ENCODE measurements around the gene TTR. TPM values are rescaled to one million over a fixed set of nuclear protein-coding genes. Genes with fewer than 3 reads are reported as not detected.

TTR gene
- total RNA-seq (1 to 10 TPM in 3 of 9 donors, under 1 TPM in 1, not detected in 5; 0.25 to 1.6 (median 1.1) TPM), polyA plus RNA-seq (under 1 TPM in 2 of 3 donors, not detected in 1; 0.40 to 0.57 TPM)
- long read RNA-seq, donor 1, partial matches to known transcripts, result 0 of 3 reads
- long read RNA-seq, donor 1, other reads (novel, unspliced or antisense), result 0 of 3 reads
- long read RNA-seq, donor 2, transcript TTR-201 (4 exons, 957 nt), result major isoform, 6 of 6 reads
- long read RNA-seq, donor 2, partial matches to known transcripts, result 0 of 6 reads
- long read RNA-seq, donor 2, other reads (novel, unspliced or antisense), result 0 of 6 reads
- long read RNA-seq, donor 3, partial matches to known transcripts, result 0 of 3 reads
- long read RNA-seq, donor 3, other reads (novel, unspliced or antisense), result 0 of 3 reads
- long read RNA-seq, donor 4, result 0 reads
- long read RNA-seq, donor 5, result 0 reads
- long read RNA-seq, donor 6, partial matches to known transcripts, result 0 of 2 reads
- long read RNA-seq, donor 6, other reads (novel, unspliced or antisense), result 0 of 2 reads
- long read RNA-seq, donor 7, partial matches to known transcripts, result 0 of 2 reads
- long read RNA-seq, donor 7, other reads (novel, unspliced or antisense), result 0 of 2 reads
- long read RNA-seq, donor 8, transcript TTR-201 (4 exons, 957 nt), result major isoform, 83 of 235 reads
- long read RNA-seq, donor 8, transcript TTR-203 (3 exons, 956 nt), result minor isoform, 18 of 235 reads
- long read RNA-seq, donor 8, partial matches to known transcripts, result 133 of 235 reads
- long read RNA-seq, donor 8, other reads (novel, unspliced or antisense), result 0 of 235 reads
- long read RNA-seq, donor 9, result 0 reads
- long read RNA-seq, donor 10, transcript TTR-201 (4 exons, 957 nt), result major isoform, 17 of 62 reads
- long read RNA-seq, donor 10, partial matches to known transcripts, result 41 of 62 reads
- long read RNA-seq, donor 10, other reads (novel, unspliced or antisense), result 0 of 62 reads

DNA sequence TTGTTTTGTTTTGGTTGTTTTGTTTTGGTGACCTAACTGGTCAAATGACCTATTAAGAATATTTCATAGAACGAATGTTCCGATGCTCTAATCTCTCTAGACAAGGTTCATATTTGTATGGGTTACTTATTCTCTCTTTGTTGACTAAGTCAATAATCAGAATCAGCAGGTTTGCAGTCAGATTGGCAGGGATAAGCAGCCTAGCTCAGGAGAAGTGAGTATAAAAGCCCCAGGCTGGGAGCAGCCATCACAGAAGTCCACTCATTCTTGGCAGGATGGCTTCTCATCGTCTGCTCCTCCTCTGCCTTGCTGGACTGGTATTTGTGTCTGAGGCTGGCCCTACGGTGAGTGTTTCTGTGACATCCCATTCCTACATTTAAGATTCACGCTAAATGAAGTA is at the start of gene TTR:
TTR (plus strand) TSS at position 250 of the 400 bp plus-strand sequence; CDS start at position 276, 26 bp downstream.
- 70 to 75% (median 71%) methylated on average over 5 of the region's 5 CpGs for WGBS, 4 donors
- intact Hi-C loops (cut with DNase I), result no loop called here
- TF ChIP-seq, protein P1, sequence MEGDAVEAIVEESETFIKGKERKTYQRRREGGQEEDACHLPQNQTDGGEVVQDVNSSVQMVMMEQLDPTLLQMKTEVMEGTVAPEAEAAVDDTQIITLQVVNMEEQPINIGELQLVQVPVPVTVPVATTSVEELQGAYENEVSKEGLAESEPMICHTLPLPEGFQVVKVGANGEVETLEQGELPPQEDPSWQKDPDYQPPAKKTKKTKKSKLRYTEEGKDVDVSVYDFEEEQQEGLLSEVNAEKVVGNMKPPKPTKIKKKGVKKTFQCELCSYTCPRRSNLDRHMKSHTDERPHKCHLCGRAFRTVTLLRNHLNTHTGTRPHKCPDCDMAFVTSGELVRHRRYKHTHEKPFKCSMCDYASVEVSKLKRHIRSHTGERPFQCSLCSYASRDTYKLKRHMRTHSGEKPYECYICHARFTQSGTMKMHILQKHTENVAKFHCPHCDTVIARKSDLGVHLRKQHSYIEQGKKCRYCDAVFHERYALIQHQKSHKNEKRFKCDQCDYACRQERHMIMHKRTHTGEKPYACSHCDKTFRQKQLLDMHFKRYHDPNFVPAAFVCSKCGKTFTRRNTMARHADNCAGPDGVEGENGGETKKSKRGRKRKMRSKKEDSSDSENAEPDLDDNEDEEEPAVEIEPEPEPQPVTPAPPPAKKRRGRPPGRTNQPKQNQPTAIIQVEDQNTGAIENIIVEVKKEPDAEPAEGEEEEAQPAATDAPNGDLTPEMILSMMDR (IDR thresholded peaks at IDR 0.05), result no peak
- no peak for TF ChIP-seq POLR2A (IDR thresholded peaks at IDR 0.05)
- Histone ChIP-seq H3K4me3 (no peak within 1 kb of the TSS), H3K9me3 (replicated peaks in 1 of 3) (no peaks in the 10 kb centered on the region), H3K27ac (no peak within 1 kb of the TSS), H3K4me1 (replicated peaks in 1 of 2) (no peaks in the 10 kb centered on the region), H3K36me3 (replicated peaks in 1 of 2) (no peaks in the 10 kb centered on the region), H3K27me3 (no peaks in the 10 kb centered on the region)
- DNase-seq, result no peak

DNA sequence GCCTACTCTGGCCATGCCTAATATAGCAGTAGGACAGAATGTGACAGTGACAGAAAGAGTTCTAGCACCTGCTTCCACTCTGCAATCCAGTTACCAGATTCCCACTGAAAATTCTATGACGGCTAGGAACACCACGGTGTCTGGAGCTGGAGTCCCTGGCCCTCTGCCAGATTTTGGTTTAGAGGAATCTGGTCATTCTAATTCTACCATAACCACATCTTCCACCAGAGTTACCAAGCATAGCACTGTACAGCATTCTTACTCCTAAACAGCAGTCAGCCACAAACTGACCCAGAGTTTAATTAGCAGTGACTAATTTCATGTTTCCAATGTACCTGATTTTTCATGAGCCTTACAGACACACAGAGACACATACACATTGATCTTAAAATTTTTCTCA is 45.2 kb upstream of the TTR start:
- H3K4me3 ChIP-seq, result no peak overlapping the region
- no peaks in the 10 kb centered on the region for H3K9me3 ChIP-seq (replicated peaks in 1 of 3)
- no peaks in the 10 kb centered on the region for H3K27me3 ChIP-seq
- H3K36me3 ChIP-seq (replicated peaks in 1 of 2), result no peaks in the 10 kb centered on the region
- 76 to 100% (median 83%) methylated on average over 2 of the region's 2 CpGs for WGBS, 4 donors
- intact Hi-C loops (cut with DNase I), result loop anchor here in 1 of 2 donors (10.0 kb wide), 1 partner anchor 408 kb away; no protein-coding TSS in a partner anchor
- TF ChIP-seq, protein P1 (IDR thresholded peaks at IDR 0.05), result no peak
- TF ChIP-seq POLR2A (IDR thresholded peaks at IDR 0.05), result no peak
- no peaks in the 10 kb centered on the region for H3K4me1 ChIP-seq (replicated peaks in 1 of 2)
- DNase-seq, result no peak
- H3K27ac ChIP-seq, result no peak overlapping the region

DNA sequence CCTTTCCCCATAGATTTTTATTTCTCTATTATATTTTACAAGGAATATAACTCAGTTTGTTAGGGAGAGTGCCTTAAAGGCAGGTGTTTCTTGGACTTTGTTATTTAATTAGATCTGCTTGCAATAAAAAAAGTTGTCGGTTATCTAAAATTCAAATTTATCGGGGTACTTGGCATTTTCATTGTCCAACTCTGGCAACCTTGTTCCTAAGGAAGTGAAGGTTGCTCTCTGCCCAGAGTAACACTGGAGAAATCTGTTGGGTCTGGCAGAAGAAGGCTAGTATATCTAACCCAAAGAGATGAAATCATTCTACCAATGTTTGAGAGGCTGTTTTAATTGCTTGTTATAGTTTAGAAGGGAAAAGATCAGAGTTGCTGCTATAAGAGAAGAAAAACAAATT is 42.8 kb upstream of the TTR start:
- no peaks in the 10 kb centered on the region for H3K4me1 ChIP-seq (replicated peaks in 1 of 2)
- H3K4me3 ChIP-seq, result no peak overlapping the region
- WGBS, 4 donors, result 90 to 97% (median 93%) methylated on average over 2 of the region's 2 CpGs
- no peak overlapping the region for H3K27ac ChIP-seq
- no peaks in the 10 kb centered on the region for H3K36me3 ChIP-seq (replicated peaks in 1 of 2)
- no peaks in the 10 kb centered on the region for H3K9me3 ChIP-seq (replicated peaks in 1 of 3)
- H3K27me3 ChIP-seq, result no peaks in the 10 kb centered on the region
- TF ChIP-seq POLR2A (IDR thresholded peaks at IDR 0.05), result no peak
- TF ChIP-seq, protein P1 (IDR thresholded peaks at IDR 0.05), result no peak
- intact Hi-C loops (cut with DNase I), result loop anchor here in 1 of 2 donors (10.0 kb wide), 1 partner anchor 406 kb away; no protein-coding TSS in a partner anchor
- DNase-seq, result no peak

GRCh38 chr18:31549416-31549815 is 42.3 kb upstream of the TTR start:
- intact Hi-C loops (cut with DNase I), result loop anchor here in 1 of 2 donors (10.0 kb wide), 1 partner anchor 405 kb away; no protein-coding TSS in a partner anchor
- H3K9me3 ChIP-seq (replicated peaks in 1 of 3), result no peaks in the 10 kb centered on the region
- no peak for DNase-seq
- no peak overlapping the region for H3K4me3 ChIP-seq
- TF ChIP-seq, protein P1 (IDR thresholded peaks at IDR 0.05), result no peak
- no peak for TF ChIP-seq POLR2A (IDR thresholded peaks at IDR 0.05)
- H3K4me1 ChIP-seq (replicated peaks in 1 of 2), result no peaks in the 10 kb centered on the region
- H3K36me3 ChIP-seq (replicated peaks in 1 of 2), result no peaks in the 10 kb centered on the region
- H3K27ac ChIP-seq, result no peak overlapping the region
- H3K27me3 ChIP-seq, result no peaks in the 10 kb centered on the region
- WGBS, 4 donors, result 89 to 95% (median 92%) methylated on average over 4 of the region's 4 CpGs

Measured in adrenal gland (tissue), 19 donors.